H1 (cell line): ENCODE results near the gene HOXC5. TPM values are rescaled to one million over a fixed set of nuclear protein-coding genes. Genes with fewer than 3 reads are reported as not detected.
A peak's percentile ranks its signal among the peaks of the same experiment; 100 is the strongest.

Source experiments
- CTCF ChIA-PET: fragments of 300-600 bp; sonication (Branson Sonifier 250); formaldehyde crosslinking; loops from one replicate; lab custom pipeline; 2021; ENCODE audit not compliant: partially characterized antibody; lab: Charles Lee
- POLR2A ChIA-PET: fragments of 300-600 bp; sonication (Branson Sonifier 250); formaldehyde crosslinking; loops from one replicate; lab custom pipeline; 2021; ENCODE audit warnings: inconsistent platforms; ENCODE audit not compliant: partially characterized antibody; lab: Charles Lee
- DNase-seq, 2 experiments: peaks; one replicate each; pipeline versions ENCODE4 v3.0.0 to v3.0.0-alpha.2; 2010 to 2022; ENCODE audit warnings: low spot score in 2 of 2, low read depth in 1 of 2, mixed read lengths in 1 of 2
- FAIRE-seq: peaks from 2 replicates; lab custom pipeline; 2011; peaks lifted over from hg19 to GRCh38; lab: Jason Lieb, UNC
- H2AFZ ChIP-seq: 2 replicates; pipeline ENCODE4 v1.8.1; 2012; ENCODE audit warnings: low read length, inconsistent platforms
- H2AK5ac ChIP-seq: 2 replicates; pipeline ENCODE4 v1.6.1; 2013; ENCODE audit warnings: low read depth, low read length
- H2BK120ac ChIP-seq: replicated peaks from 2 replicates; pipeline ENCODE3; 2013; ENCODE audit warnings: low read depth, low read length, inconsistent platforms
- H2BK12ac ChIP-seq: 2 replicates; pipeline ENCODE4 v1.6.1; 2013; ENCODE audit warnings: low read depth, low read length
- H2BK15ac ChIP-seq: 2 replicates; pipeline ENCODE4 v1.6.1; 2013; ENCODE audit warnings: low read length
- H2BK20ac ChIP-seq: 2 replicates; pipeline ENCODE4 v1.6.1; 2013; ENCODE audit warnings: low read length
- H2BK5ac ChIP-seq: 2 replicates; pipeline ENCODE4 v1.6.1; 2013; ENCODE audit warnings: low read depth, low read length
- H3K14ac ChIP-seq: 2 replicates; pipeline ENCODE4 v1.6.1; 2013; ENCODE audit warnings: inconsistent platforms; ENCODE audit not compliant: insufficient read length
- H3K18ac ChIP-seq: 2 replicates; pipeline ENCODE4 v1.6.1; 2013; ENCODE audit warnings: low read length; ENCODE audit errors: extremely low read depth
- H3K23ac ChIP-seq: 2 replicates; pipeline ENCODE4 v1.6.1; 2013; ENCODE audit warnings: inconsistent platforms; ENCODE audit not compliant: insufficient read length
- H3K23me2 ChIP-seq: 2 replicates; pipeline ENCODE4 v1.6.1; 2013; ENCODE audit warnings: low read depth, low read length
- H3K27ac ChIP-seq: 2 replicates; pipeline ENCODE4 v1.6.1; 2011; ENCODE audit warnings: low read depth, low read length, inconsistent platforms
- H3K27me3 ChIP-seq, 4 experiments: replicated peaks in 1 of 4; 1 replicate in 1 of 4; 2 replicates in 3 of 4; pipeline versions ENCODE4 v1.6.1 to v1.8.1; 2011 to 2013; ENCODE audit warnings: low read length in 3 of 4, mild to moderate bottlenecking in 3 of 4, inconsistent platforms in 2 of 4, mixed read lengths in 2 of 4, moderate library complexity in 1 of 4; ENCODE audit not compliant: control insufficient read depth in 3 of 4, insufficient read depth in 3 of 4; ENCODE audit errors: extremely low read depth in 1 of 4
- H3K36me3 ChIP-seq, 4 experiments: 2 replicates each; pipeline versions ENCODE4 v1.6.1 to v1.8.1; 2011 to 2013; ENCODE audit warnings: mild to moderate bottlenecking in 4 of 4, low read length in 3 of 4, moderate library complexity in 2 of 4, control low read depth in 1 of 4, inconsistent platforms in 1 of 4; ENCODE audit not compliant: insufficient read depth in 4 of 4, control insufficient read depth in 2 of 4
- H3K4ac ChIP-seq: replicated peaks from 2 replicates; pipeline ENCODE3; 2013; ENCODE audit warnings: low read length, low read depth, mixed read lengths, inconsistent platforms; ENCODE audit not compliant: insufficient read length
- H3K4me1 ChIP-seq, 4 experiments: replicated peaks in 1 of 4; 1 replicate in 1 of 4; 2 replicates in 3 of 4; pipeline versions ENCODE4 v1.6.1 to v1.8.1; 2011 to 2013; ENCODE audit warnings: low read length in 3 of 4, inconsistent platforms in 2 of 4, mixed read lengths in 1 of 4; ENCODE audit not compliant: insufficient read depth in 4 of 4, control insufficient read depth in 3 of 4
- H3K4me2 ChIP-seq, 2 experiments: 2 replicates each; pipeline versions ENCODE4 v1.6.1 to v1.8.1; 2011 to 2013; ENCODE audit warnings: low read depth in 2 of 2, low read length in 2 of 2, control low read depth in 1 of 2, inconsistent platforms in 1 of 2, mild to moderate bottlenecking in 1 of 2; ENCODE audit not compliant: insufficient read depth in 1 of 2
- H3K4me3 ChIP-seq, 4 experiments: fragments of 200-600, 300-600 bp in 1 of 4; sonication (generic), shearing (Covaris generic), sonication (Bioruptor Twin) in 1 of 4; 2 replicates each; pipeline versions ENCODE4 v1.5.1 to v1.8.1; 2011 to 2016; ENCODE audit warnings: low read length in 4 of 4, low read depth in 3 of 4, control low read depth in 2 of 4, inconsistent platforms in 2 of 4, mild to moderate bottlenecking in 2 of 4, mixed read lengths in 1 of 4, moderate library complexity in 1 of 4; ENCODE audit not compliant: insufficient read depth in 2 of 4; ENCODE audit errors: extremely low read depth in 1 of 4
- H3K56ac ChIP-seq: replicated peaks from 2 replicates; pipeline ENCODE3; 2013; ENCODE audit warnings: low read depth, mild to moderate bottlenecking, mixed read lengths, low read length, inconsistent platforms; ENCODE audit not compliant: insufficient read length
- H3K79me1 ChIP-seq: 2 replicates; pipeline ENCODE4 v1.6.1; 2013; ENCODE audit warnings: low read depth, low read length, control low read depth
- H3K79me2 ChIP-seq, 2 experiments: 2 replicates each; pipeline versions ENCODE4 v1.6.1 to v1.8.1; 2012 to 2013; ENCODE audit warnings: low read length in 2 of 2, mild to moderate bottlenecking in 2 of 2, inconsistent platforms in 1 of 2; ENCODE audit not compliant: insufficient read depth in 2 of 2, control insufficient read depth in 1 of 2
- H3K9ac ChIP-seq, 4 experiments: replicated peaks in 1 of 4; 1 replicate in 1 of 4; 2 replicates in 3 of 4; pipeline versions ENCODE4 v1.6.1 to v1.8.1; 2011 to 2013; ENCODE audit warnings: low read depth in 3 of 4, low read length in 3 of 4, control low read depth in 2 of 4, mild to moderate bottlenecking in 2 of 4, moderate library complexity in 2 of 4, inconsistent platforms in 1 of 4; ENCODE audit errors: extremely low read depth in 1 of 4
- H3K9me3 ChIP-seq, 2 experiments: 2 replicates each; pipeline versions ENCODE4 v1.6.1 to v1.8.1; 2012 to 2013; ENCODE audit warnings: mild to moderate bottlenecking in 2 of 2, moderate library complexity in 2 of 2, control low read depth in 1 of 2, inconsistent platforms in 1 of 2, low read depth in 1 of 2, low read length in 1 of 2, mixed read lengths in 1 of 2; ENCODE audit not compliant: insufficient read depth in 2 of 2
- H4K20me1 ChIP-seq, 2 experiments: replicated peaks in 1 of 2; 2 replicates each; pipeline versions ENCODE3 to v1.8.1; 2011 to 2013; ENCODE audit warnings: inconsistent platforms in 2 of 2, low read length in 2 of 2, mild to moderate bottlenecking in 1 of 2; ENCODE audit not compliant: insufficient read depth in 2 of 2, control insufficient read depth in 1 of 2
- H4K5ac ChIP-seq: 2 replicates; pipeline ENCODE4 v1.6.1; 2013; ENCODE audit warnings: low read length, low read depth, mixed read lengths, inconsistent platforms; ENCODE audit not compliant: insufficient read length
- H4K8ac ChIP-seq: 2 replicates; pipeline ENCODE4 v1.8.0; 2013; ENCODE audit warnings: mild to moderate bottlenecking, moderate library complexity, low read length, inconsistent platforms; ENCODE audit not compliant: insufficient read depth; ENCODE audit errors: extremely low read depth
- H4K91ac ChIP-seq: replicated peaks from 2 replicates; pipeline ENCODE3; 2013; ENCODE audit warnings: low read length, mixed read lengths, inconsistent platforms; ENCODE audit not compliant: insufficient read length
- EP300 ChIP-seq, 2 experiments: IDR thresholded peaks; 1 replicate in 1 of 2; 2 replicates in 1 of 2; pipeline ENCODE4 v1.6.1; 2011 to 2012; ENCODE audit warnings: low read depth in 2 of 2, low read length in 2 of 2, mild to moderate bottlenecking in 2 of 2, borderline replicate concordance in 1 of 2, inconsistent platforms in 1 of 2, moderate library complexity in 1 of 2
- EZH2 ChIP-seq: fragments of 200-600 bp; sonication (generic); IDR thresholded peaks from 2 replicates; pipeline ENCODE4 v1.7.1; 2012; ENCODE audit warnings: low read depth, mild to moderate bottlenecking, moderate library complexity, low read length, inconsistent platforms; ENCODE audit not compliant: severe bottlenecking
- SUZ12 ChIP-seq: fragments of 200-600 bp; sonication (generic); IDR thresholded peaks from 2 replicates; pipeline ENCODE4 v1.6.1; 2012; ENCODE audit warnings: mild to moderate bottlenecking, inconsistent platforms, low read length, moderate library complexity, mixed read lengths
- WGBS, 2 experiments: shearing (Covaris generic) in 1 of 2; methylation state at CpG; one replicate each; pipeline versions ENCODE4 v1.1.6 to v1.1.7; 2013 to 2015; ENCODE audit warnings: low lambda C conversion rate in 2 of 2, mixed read lengths in 2 of 2, inconsistent platforms in 1 of 2, low coverage in 1 of 2, missing lambda C conversion rate in 1 of 2; ENCODE audit not compliant: insufficient replicate concordance in 2 of 2, insufficient coverage in 1 of 2, insufficient read length in 1 of 2; ENCODE audit errors: extremely low coverage in 1 of 2, missing lambda C conversion rate in 1 of 2; 5-methylcytosine and 5-hydroxymethylcytosine counted together
- polyA plus RNA-seq, 7 experiments: library from polyadenylated mRNA; depleted of rRNA in 3 of 7; stranded (reverse) in 5 of 7; unstranded in 2 of 7; fragments of >200 nt in 5 of 7; fragments of 200-250 nt in 2 of 7; gene quantifications; 1 replicate in 5 of 7; 2 replicates in 1 of 7; 4 replicates in 1 of 7; pipeline versions ENCODE4 v1.2.1 to v1.2.3, GENCODE V29; 2011 to 2013; ENCODE audit warnings: missing spikeins in 2 of 7, mixed read lengths in 2 of 7
- total RNA-seq: library from RNA; stranded (reverse); fragmentation: NEBNext Ultra II Directional; extraction: Animal tissue kit (Norgen Biotek cat#: 25700); gene quantifications from 2 replicates; pipeline ENCODE4 v1.2.1, GENCODE V29; 2021

Gene HOXC5
- total and polyA plus RNA-seq, 2 of the 8 experiments (the other 6 are each of a cell fraction or from before 2014, with no cell fraction given), result not detected

DNA sequence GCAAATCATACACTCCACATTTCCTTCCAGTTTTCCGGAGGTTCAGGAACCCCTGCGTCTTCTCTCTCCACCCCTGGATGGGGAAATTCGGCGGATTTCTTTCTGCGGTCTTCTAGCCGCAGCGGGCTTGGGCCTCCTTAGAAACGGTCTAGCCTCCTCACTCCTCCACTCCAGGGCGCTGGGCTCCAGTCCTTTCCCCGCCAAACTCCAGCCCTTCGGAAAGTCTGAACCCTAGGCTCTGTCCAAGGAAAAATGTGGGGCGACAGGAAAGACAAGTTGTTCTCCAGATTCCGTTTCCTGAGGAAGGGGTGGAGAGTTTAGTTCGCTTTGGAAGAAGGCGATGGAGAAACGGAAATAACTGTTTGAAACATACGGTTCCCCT, 49.3 kb upstream of the HOXC5 start:
- TF ChIP-seq SUZ12 (peak; percentile 94), EZH2 (peak; percentile 90), EP300 (IDR thresholded peaks at IDR 0.05; ENCODE audit: borderline replicate concordance in 1 of 2, low read depth in 2 of 2, low read length in 2 of 2) (no peak)
- Histone ChIP-seq H3K27ac (no peak overlapping the region), H2BK5ac (no peak overlapping the region), H3K9me3 (peaks cover 0 to 9% of the 10 kb centered on the region in 2 experiments; a peak in 1 of 4 replicates), H3K23me2 (no peaks in the 10 kb centered on the region; the same call in 1 of the 2 replicates), H3K79me1 (no peaks in the 10 kb centered on the region), H2BK15ac (no peak overlapping the region), H2BK120ac (no peak overlapping the region), H4K91ac (no peak overlapping the region), H3K79me2 (no peaks in the 10 kb centered on the region), H2BK20ac (no peak overlapping the region), H3K23ac (no peak overlapping the region), H3K9ac (no peak overlapping the region), H2AFZ (no peak overlapping the region), H3K4me3 (no peak overlapping the region), H3K18ac (no peak overlapping the region), H3K27me3 (peaks cover 91 to 99% (median 97%) of the 10 kb centered on the region in 4 experiments), H3K4ac (no peak overlapping the region), H3K36me3 (peaks cover 0 to 8% (median 0%) of the 10 kb centered on the region in 4 experiments; a peak in 1 of 8 replicates), H3K4me1 (peaks cover 0 to 6% (median 3%) of the 10 kb centered on the region in 4 experiments; a peak in 4 of 7 replicates), H3K14ac (no peak overlapping the region), H2AK5ac (no peak overlapping the region), H3K56ac (no peak overlapping the region), H2BK12ac (no peak overlapping the region), H4K5ac (no peak overlapping the region), H4K8ac (no peak overlapping the region), H4K20me1 (peaks cover 17 to 34% of the 10 kb centered on the region in 2 experiments), H3K4me2 (no peak overlapping the region)
- FAIRE-seq (no peak), DNase-seq (no peak)
- 17% methylated on average over 17 of the region's 17 CpGs; no CpG with 5 or more reads in 1 of the 2 experiments for WGBS, 2 experiments
- POLR2A ChIA-PET, result no interaction called here
- CTCF ChIA-PET, result interaction anchor here (3.4 to 5.8 kb wide), 5 partner anchors 21 to 231 kb away, joined by 20 to 91 read pairs (median 40); partner anchors contain the start of genes HOXC12, HOXC8 and HOXC9
